Sigmoid colon (tissue), 7 donors: ENCODE data around the gene MAFF. TPM values are rescaled to one million over a fixed set of nuclear protein-coding genes. Genes with fewer than 3 reads are reported as not detected.
A peak's percentile ranks its signal among the peaks of the same experiment; 100 is the strongest.

ENCODE experiments used
- DNase-seq: peaks from one replicate; pipeline ENCODE4 v3.0.0-alpha.2; 2019
- H3K27ac ChIP-seq, 4 donors: fragments of 200-600 bp; sonication (generic); one replicate each; pipeline ENCODE4 v1.5.1; 2016 to 2019; ENCODE audit warnings: mild to moderate bottlenecking in 1 of 4
- H3K27me3 ChIP-seq, 3 donors: fragments of 200-600 bp; sonication (generic); one replicate each; pipeline ENCODE4 v1.5.1; 2019; ENCODE audit warnings: mild to moderate bottlenecking in 1 of 3
- H3K36me3 ChIP-seq, 4 donors: fragments of 200-600 bp; sonication (generic); one replicate each; pipeline ENCODE4 v1.5.1; 2016 to 2019
- H3K4me1 ChIP-seq, 4 donors: fragments of 200-600 bp; sonication (generic); one replicate each; pipeline ENCODE4 v1.5.1; 2017 to 2019
- H3K4me3 ChIP-seq, 4 donors: fragments of 200-600 bp; sonication (generic); one replicate each; pipeline ENCODE4 v1.5.1; 2017 to 2019; ENCODE audit warnings: mild to moderate bottlenecking in 2 of 4, moderate library complexity in 1 of 4
- H3K9me3 ChIP-seq, 4 donors: fragments of 200-600 bp in 3 of 4; sonication (generic) in 3 of 4; one replicate each; pipeline versions ENCODE4 v1.5.1 to v1.6.1; 2013 to 2019
- CTCF ChIP-seq, 4 experiments: fragments of 450-650 bp in 3 of 4; fragments of 200-600 bp in 1 of 4; IDR thresholded peaks; one replicate each; pipeline ENCODE4 v1.5.1; 2016 to 2019; ENCODE audit warnings: antibody characterized with exemption in 4 of 4, mild to moderate bottlenecking in 3 of 4, moderate library complexity in 2 of 4
- EP300 ChIP-seq, 4 donors: sonication (generic); formaldehyde crosslinking; IDR thresholded peaks; one replicate each; pipeline ENCODE4 v1.6.1; 2017; ENCODE audit warnings: antibody characterized with exemption in 4 of 4
- POLR2A ChIP-seq, 2 donors: fragments of 450-650 bp; IDR thresholded peaks; one replicate each; pipeline ENCODE4 v1.6.1; 2016; ENCODE audit warnings: antibody characterized with exemption in 2 of 2, mild to moderate bottlenecking in 2 of 2, moderate library complexity in 2 of 2
- POLR2AphosphoS5 ChIP-seq, 4 donors: sonication (generic); formaldehyde crosslinking; IDR thresholded peaks; one replicate each; pipeline ENCODE4 v1.6.1; 2017; ENCODE audit warnings: antibody characterized with exemption in 4 of 4
- WGBS, 2 donors: extraction: QIAGEN DNeasy Blood & Tissue Kit; methylation state at CpG; one replicate each; pipeline ENCODE4 v1.1.7; 2013; 5-methylcytosine and 5-hydroxymethylcytosine counted together
- intact Hi-C: fragments of 100-400 bp; cut with DNase I; formaldehyde crosslinking; loops from one replicate; pipeline ENCODE4 v1.15.1; 2023
- polyA plus RNA-seq, 3 donors: library from polyadenylated mRNA; stranded (reverse); fragments of 200-250 nt; gene quantifications; one replicate each; pipeline ENCODE4 v1.2.3, GENCODE V29; 2013
- total RNA-seq, 4 donors: library from RNA; depleted of rRNA; stranded (reverse); fragments of >200 nt; gene quantifications; one replicate each; pipeline ENCODE4 v1.1.0, GENCODE V29; 2016
- donor health status: healthy with polysubstance abuse.
- donor health status: Bipolar disorder and iron deficiency.
- donor health status: healthy.

Gene MAFF
- total and polyA plus RNA-seq, 7 donors = 15.3 to 104 (median 33.4) TPM

- DNase-seq = no peak
- TF ChIP-seq POLR2AphosphoS5 (IDR thresholded peaks at IDR 0.05) (no peak), POLR2A (IDR thresholded peaks at IDR 0.05) (no peak), EP300 (IDR thresholded peaks at IDR 0.05) (no peak), CTCF (IDR thresholded peaks at IDR 0.05) (no peak)
- intact Hi-C loops = no loop called here
- Histone ChIP-seq H3K9me3 (no peaks in the 10 kb centered on the region), H3K27me3 (no peaks in the 10 kb centered on the region), H3K27ac (no peak overlapping the region), H3K4me3 (no peak overlapping the region), H3K4me1 (peaks cover 0 to 49% (median 30%) of the 10 kb centered on the region in 4 donors), H3K36me3 (peaks cover 1 to 14% (median 11%) of the 10 kb centered on the region in 4 donors)
- WGBS, 2 donors = 82 to 86% methylated on average over 7 of the region's 7 CpGs
These were observed 49.5 kb downstream of the MAFF start for GRCh38 chr22:38251341-38251692.

DNA sequence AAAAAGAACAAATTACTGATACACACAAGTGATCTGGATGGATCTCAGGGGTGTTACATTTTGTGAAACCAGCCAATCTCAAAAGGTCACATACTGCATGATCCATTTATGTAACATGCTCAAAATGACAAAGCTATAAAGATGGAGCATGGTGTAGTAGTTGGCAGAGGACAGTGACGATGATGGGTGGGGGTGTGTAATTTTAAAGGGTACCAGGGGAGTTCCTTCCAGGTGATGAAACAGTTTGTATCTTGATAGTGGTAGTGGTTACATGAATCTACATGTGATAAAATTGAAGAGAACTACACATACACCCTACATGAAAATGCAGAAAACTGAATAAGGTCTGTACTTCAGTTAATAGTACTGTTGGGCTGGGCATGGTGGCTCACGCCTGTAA, 53.9 kb downstream of the MAFF start:
- TF ChIP-seq EP300 (IDR thresholded peaks at IDR 0.05) = no peak
- no peak for TF ChIP-seq POLR2A (IDR thresholded peaks at IDR 0.05)
- TF ChIP-seq POLR2AphosphoS5 (IDR thresholded peaks at IDR 0.05) = no peak
- no peak for TF ChIP-seq CTCF (IDR thresholded peaks at IDR 0.05)
- no peak for DNase-seq
- H3K4me1 ChIP-seq = peaks cover 0 to 63% (median 48%) of the 10 kb centered on the region in 4 donors
- no peaks in the 10 kb centered on the region for H3K9me3 ChIP-seq
- H3K4me3 ChIP-seq = no peak overlapping the region
- intact Hi-C loops = loop anchor here (5.0 kb wide), 1 partner anchor 38 kb away; no protein-coding TSS in a partner anchor
- WGBS, 2 donors = 95% methylated on average over 2 of the region's 2 CpGs
- H3K27ac ChIP-seq = peak overlapping the region in 3 of 4 donors; percentile 89 to 93 (median 92)
- H3K27me3 ChIP-seq = no peaks in the 10 kb centered on the region
- H3K36me3 ChIP-seq = no peaks in the 10 kb centered on the region

GRCh38 chr22:38257181-38257580, 55.4 kb downstream of the MAFF start:
- no peaks in the 10 kb centered on the region for H3K27me3 ChIP-seq
- H3K36me3 ChIP-seq = no peaks in the 10 kb centered on the region
- 27 to 56% methylated on average over 14 of the region's 14 CpGs for WGBS, 2 donors
- H3K4me1 ChIP-seq = peaks cover 0 to 63% (median 53%) of the 10 kb centered on the region in 4 donors
- no peaks in the 10 kb centered on the region for H3K9me3 ChIP-seq
- intact Hi-C loops = loop anchor here (5.0 kb wide), 1 partner anchor 40 kb away; no protein-coding TSS in a partner anchor
- H3K4me3 ChIP-seq = peak overlapping the region in 3 of 4 donors; percentile 23 to 36 (median 35)
- H3K27ac ChIP-seq = peak overlapping the region; percentile 83 to 93 (median 90)
- DNase-seq = peak; percentile 78
- peak in 2 of 4 donors; percentile 19 to 66 for TF ChIP-seq EP300 (IDR thresholded peaks at IDR 0.05)
- TF ChIP-seq POLR2A (IDR thresholded peaks at IDR 0.05) = no peak
- TF ChIP-seq CTCF (IDR thresholded peaks at IDR 0.05) = no peak
- peak; percentile 14 to 56 (median 46) for TF ChIP-seq POLR2AphosphoS5 (IDR thresholded peaks at IDR 0.05)

GRCh38 chr22:38257650-38258250, 56.0 kb downstream of the MAFF start:
- TF ChIP-seq EP300 (IDR thresholded peaks at IDR 0.05) = no peak
- TF ChIP-seq POLR2AphosphoS5 (IDR thresholded peaks at IDR 0.05) = no peak
- TF ChIP-seq CTCF (IDR thresholded peaks at IDR 0.05) = no peak
- TF ChIP-seq POLR2A (IDR thresholded peaks at IDR 0.05) = no peak
- DNase-seq = no peak
- 21 to 59% methylated on average over 4 of the region's 4 CpGs for WGBS, 2 donors
- Histone ChIP-seq H3K9me3 (no peaks in the 10 kb centered on the region), H3K4me1 (peaks cover 0 to 63% (median 58%) of the 10 kb centered on the region in 4 donors), H3K27me3 (no peaks in the 10 kb centered on the region), H3K27ac (peak overlapping the region; percentile 83 to 93 (median 90)), H3K4me3 (peak overlapping the region in 3 of 4 donors; percentile 23 to 36 (median 35)), H3K36me3 (no peaks in the 10 kb centered on the region)
- intact Hi-C loops = loop anchor here (5.0 kb wide), 1 partner anchor 40 kb away; no protein-coding TSS in a partner anchor
